Naive thymus-derived CD4-positive, alpha-beta T cell (primary cell): ENCODE results near the gene NR1H3. TPM values are rescaled to one million over a fixed set of nuclear protein-coding genes. Genes with fewer than 3 reads are reported as not detected.
"Not testable (repeated sequence)": the region's sequence is repeated elsewhere in the genome, so short reads cannot be mapped to it uniquely, and the experiment has no call there.

Experiments used
- ATAC-seq: fragments of 150-1000 bp; cut with Tn5 transposase; 2 replicates; pipeline ENCODE4 v1.10.0; 2021; ENCODE audit warnings: mild to moderate bottlenecking, moderate library complexity
- CTCF ChIA-PET: fragments of 350-600 bp; sonication (Branson Sonifier 250); formaldehyde crosslinking; loops from one replicate; lab custom pipeline; 2021; ENCODE audit warnings: antibody characterized with exemption; lab: Charles Lee
- POLR2A ChIA-PET: fragments of 350-600 bp; sonication (Branson Sonifier 250); formaldehyde crosslinking; loops from one replicate; lab custom pipeline; 2021; ENCODE audit warnings: antibody characterized with exemption, inconsistent platforms; lab: Charles Lee
- DNase-seq, 9 donors: peaks; one replicate each; pipeline versions ENCODE4 v3.0.0 to v3.0.0-alpha.2; 2020 to 2022; ENCODE audit warnings: mixed read lengths in 1 of 9
- H3K27ac ChIP-seq: one replicate; pipeline ENCODE4 v1.7.0; 2013; ENCODE audit warnings: mild to moderate bottlenecking, low read depth, low read length, moderate library complexity
- H3K27me3 ChIP-seq, 2 donors: one replicate each; pipeline ENCODE4 v1.7.0; 2013; ENCODE audit warnings: low read length in 2 of 2, mild to moderate bottlenecking in 2 of 2, moderate library complexity in 2 of 2; ENCODE audit not compliant: control insufficient read depth in 2 of 2, insufficient read depth in 2 of 2
- H3K36me3 ChIP-seq, 3 experiments: 1 replicate in 2 of 3; 2 replicates in 1 of 3; pipeline ENCODE4 v1.7.0; 2013; ENCODE audit warnings: low read length in 3 of 3, mild to moderate bottlenecking in 3 of 3, moderate library complexity in 1 of 3; ENCODE audit not compliant: insufficient read depth in 3 of 3, control insufficient read depth in 2 of 3
- H3K4me1 ChIP-seq, 2 donors: one replicate each; pipeline ENCODE4 v1.7.0; 2013; ENCODE audit warnings: low read length in 2 of 2, mild to moderate bottlenecking in 2 of 2, moderate library complexity in 1 of 2; ENCODE audit not compliant: control insufficient read depth in 2 of 2, insufficient read depth in 2 of 2
- H3K4me3 ChIP-seq: 2 replicates; pipeline ENCODE4 v1.7.0; 2013; ENCODE audit warnings: mild to moderate bottlenecking, low read length
- H3K9me3 ChIP-seq, 3 experiments: 1 replicate in 2 of 3; 2 replicates in 1 of 3; pipeline ENCODE4 v1.7.0; 2013; ENCODE audit warnings: low read length in 3 of 3; ENCODE audit not compliant: control insufficient read depth in 2 of 3
- H3K27ac Mint-ChIP-seq, 9 donors: one replicate each; pipeline ENCODE4 v1.8.0; 2020 to 2022; ENCODE audit warnings: mixed read lengths in 9 of 9, mild to moderate bottlenecking in 8 of 9, moderate library complexity in 5 of 9, inconsistent platforms in 2 of 9
- H3K27me3 Mint-ChIP-seq, 5 donors: one replicate each; pipeline ENCODE4 v1.8.0; 2021 to 2022; ENCODE audit warnings: mixed read lengths in 5 of 5, mild to moderate bottlenecking in 1 of 5
- H3K36me3 Mint-ChIP-seq, 5 donors: one replicate each; pipeline ENCODE4 v1.8.0; 2020 to 2022; ENCODE audit warnings: mixed read lengths in 5 of 5, mild to moderate bottlenecking in 3 of 5, inconsistent platforms in 1 of 5
- H3K4me1 Mint-ChIP-seq, 7 donors: one replicate each; pipeline ENCODE4 v1.8.0; 2020 to 2022; ENCODE audit warnings: mixed read lengths in 7 of 7, mild to moderate bottlenecking in 3 of 7, inconsistent platforms in 1 of 7
- H3K4me3 Mint-ChIP-seq, 10 donors: one replicate each; pipeline ENCODE4 v1.8.0; 2020 to 2022; ENCODE audit warnings: mild to moderate bottlenecking in 10 of 10, mixed read lengths in 10 of 10, moderate library complexity in 6 of 10, inconsistent platforms in 2 of 10
- H3K9me3 Mint-ChIP-seq, 11 donors: one replicate each; pipeline ENCODE4 v1.8.0; 2020 to 2022; ENCODE audit warnings: mixed read lengths in 11 of 11, mild to moderate bottlenecking in 4 of 11, inconsistent platforms in 1 of 11, moderate library complexity in 1 of 11
- intact Hi-C, 2 donors: fragments of 100-400 bp; cut with micrococcal nuclease; formaldehyde crosslinking; loops; one replicate each; pipeline ENCODE4 v1.15.1; 2023
- polyA plus RNA-seq, 2 donors: library from polyadenylated mRNA; unstranded; fragments of 300-500 nt; fragmentation: Illumina TruSeq; gene quantifications; one replicate each; pipeline ENCODE4 v1.2.3, GENCODE V29; 2021
- total RNA-seq, 6 experiments: library from RNA in 5 of 6; stranded (reverse) in 5 of 6; gene quantifications; 1 replicate in 5 of 6; 2 replicates in 1 of 6; pipeline ENCODE4 v1.2.3 and lab custom pipeline; 2021 to 2026

The NR1H3 gene
- 10 to 100 TPM in 3 of 5 experiments, 1 to 10 TPM in 2; 3.7 to 19.4 (median 10.6) TPM for total RNA-seq
- polyA plus RNA-seq: 1 to 10 TPM; 5.2 to 8.3 TPM
- total RNA-seq (lab: John Stamatoyannopoulos, UW): 2.6 reads per million, percentile 13 among the genes with 10 or more reads in this experiment

DNA sequence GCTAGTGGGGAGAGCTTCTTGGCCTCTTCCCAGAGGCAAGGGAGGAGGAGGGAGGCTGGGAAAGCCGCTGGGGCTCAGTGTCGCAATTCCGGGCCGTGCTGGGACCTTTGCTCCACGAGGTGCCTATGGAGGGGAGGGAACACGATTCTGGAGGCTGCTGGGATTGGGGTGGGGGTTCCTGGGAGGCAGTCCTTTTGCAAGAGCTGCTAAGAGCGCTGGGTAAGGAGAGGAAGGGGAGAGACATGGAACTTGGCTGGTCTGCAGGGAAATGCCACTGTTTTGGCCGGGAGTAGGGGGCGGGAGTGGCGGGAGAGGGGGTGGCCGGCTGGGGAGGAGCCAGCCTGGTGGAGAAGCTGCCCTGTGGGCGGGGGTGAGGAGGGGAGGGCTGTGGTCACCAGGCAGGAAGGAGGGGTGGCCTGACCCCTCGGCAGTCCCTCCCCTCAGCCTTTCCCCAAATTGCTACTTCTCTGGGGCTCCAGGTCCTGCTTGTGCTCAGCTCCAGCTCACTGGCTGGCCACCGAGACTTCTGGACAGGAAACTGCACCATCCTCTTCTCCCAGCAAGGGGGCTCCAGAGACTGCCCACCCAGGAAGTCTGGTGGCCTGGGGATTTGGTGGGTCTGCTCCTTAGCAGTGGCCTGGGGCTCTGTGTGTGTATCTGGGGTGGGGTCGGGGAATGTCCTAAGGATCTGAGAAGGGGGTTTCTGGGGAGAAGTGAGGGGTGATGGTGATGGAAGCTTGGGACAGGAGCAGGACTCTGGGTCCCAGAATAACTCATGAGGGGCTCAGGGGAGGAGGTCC, at the start of gene NR1H3:
Gene NR1H3 (plus strand): TSS at position 480 of the 800 bp plus-strand sequence. CDS start 1,221 bp downstream, outside the sequence.
- no peaks in the 10 kb centered on the region for H3K27me3 ChIP-seq
- DNase-seq: no peak
- H3K4me3 Mint-ChIP-seq: no peak within 1 kb of the TSS
- no peaks in the 10 kb centered on the region for H3K27me3 Mint-ChIP-seq
- no peaks in the 10 kb centered on the region for H3K9me3 Mint-ChIP-seq
- peaks cover 0 to 11% of the 10 kb centered on the region in 2 donors for H3K4me1 ChIP-seq
- H3K4me3 ChIP-seq: no peak within 1 kb of the TSS
- CTCF ChIA-PET: no interaction called here
- peak within 1 kb of the TSS in 4 of 9 donors; percentile 15 to 65 (median 33) for H3K27ac Mint-ChIP-seq
- H3K36me3 ChIP-seq: no peaks in the 10 kb centered on the region
- H3K36me3 Mint-ChIP-seq: no peaks in the 10 kb centered on the region
- peaks cover 11 to 22% (median 18%) of the 10 kb centered on the region in 7 donors for H3K4me1 Mint-ChIP-seq
- intact Hi-C loops: no loop called here
- POLR2A ChIA-PET: interaction anchor here (0.6 to 2.8 kb wide), 5 partner anchors 9 to 147 kb away, joined by 3 to 20 read pairs (median 3); partner anchors contain the start of genes ACP2 and DDB2
- no peaks in the 10 kb centered on the region for H3K9me3 ChIP-seq
- ATAC-seq: peak; percentile 44
- no peak within 1 kb of the TSS for H3K27ac ChIP-seq

- ATAC-seq, H3K4me3 ChIP-seq, POLR2A ChIA-PET, H3K4me1 ChIP-seq, H3K4me3 Mint-ChIP-seq, DNase-seq, H3K9me3 ChIP-seq, H3K9me3 Mint-ChIP-seq, intact Hi-C loops, H3K27ac ChIP-seq, H3K27me3 ChIP-seq, CTCF ChIA-PET, H3K4me1 Mint-ChIP-seq, H3K36me3 Mint-ChIP-seq, H3K27ac Mint-ChIP-seq, H3K36me3 ChIP-seq: not testable (repeated sequence)
- peaks cover 0 to 11% (median 0%) of the 10 kb centered on the region in 5 donors for H3K27me3 Mint-ChIP-seq
Observed at GRCh38 chr11:47208008-47208552, 49.7 kb upstream of the NR1H3 start.

DNA sequence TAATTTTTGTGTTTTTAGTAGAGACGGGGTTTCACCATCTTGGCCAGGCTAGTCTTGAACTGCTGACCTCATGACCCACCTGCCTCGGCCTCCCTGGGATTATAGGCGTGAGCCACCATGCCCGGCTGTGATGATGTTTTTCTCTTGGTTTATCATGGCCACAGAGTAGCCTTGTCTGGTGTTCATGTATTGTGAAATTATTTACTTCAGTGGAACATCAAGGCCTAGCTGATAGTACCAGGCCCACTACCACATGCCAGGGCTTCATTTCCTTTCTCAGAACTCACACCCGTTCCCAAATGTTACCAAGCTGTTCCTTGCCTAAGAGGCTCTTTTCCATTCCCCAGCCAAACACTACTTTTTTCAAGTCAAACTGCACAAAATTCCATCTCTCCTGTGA, 49.2 kb upstream of the NR1H3 start:
- no peak overlapping the region for H3K4me3 ChIP-seq
- Mint-ChIP-seq H3K36me3 (no peaks in the 10 kb centered on the region), H3K4me3 (no peak overlapping the region), H3K4me1 (peaks cover 0 to 3% (median 0%) of the 10 kb centered on the region in 7 donors), H3K27me3 (peaks cover 0 to 11% (median 0%) of the 10 kb centered on the region in 5 donors), H3K27ac (no peak overlapping the region), H3K9me3 (no peaks in the 10 kb centered on the region)
- H3K4me1 ChIP-seq: no peaks in the 10 kb centered on the region
- CTCF ChIA-PET: no interaction called here
- H3K27me3 ChIP-seq: no peaks in the 10 kb centered on the region
- H3K27ac ChIP-seq: no peak overlapping the region
- H3K9me3 ChIP-seq: no peaks in the 10 kb centered on the region
- POLR2A ChIA-PET: interaction anchor here (0.9 kb wide), 1 partner anchor 24 kb away, joined by 3 read pairs; no protein-coding TSS in a partner anchor
- ATAC-seq (no peak), DNase-seq (no peak)
- H3K36me3 ChIP-seq: no peaks in the 10 kb centered on the region
- intact Hi-C loops: no loop called here

- Mint-ChIP-seq H3K27me3 (no peaks in the 10 kb centered on the region), H3K4me1 (peaks cover 19 to 32% (median 25%) of the 10 kb centered on the region in 7 donors), H3K4me3 (peak overlapping the region in 2 of 10 donors; percentile 51 to 92), H3K9me3 (no peaks in the 10 kb centered on the region), H3K27ac (peak overlapping the region in 1 of 9 donors; percentile 38), H3K36me3 (peaks cover 2 to 23% (median 8%) of the 10 kb centered on the region in 5 donors)
- no peak overlapping the region for H3K4me3 ChIP-seq
- peaks cover 0 to 2% (median 0%) of the 10 kb centered on the region in 3 experiments for H3K36me3 ChIP-seq
- ATAC-seq (no peak), DNase-seq (no peak)
- no peaks in the 10 kb centered on the region for H3K9me3 ChIP-seq
- H3K27me3 ChIP-seq: no peaks in the 10 kb centered on the region
- POLR2A ChIA-PET: no interaction called here
- no peak overlapping the region for H3K27ac ChIP-seq
- H3K4me1 ChIP-seq: peaks cover 3 to 20% of the 10 kb centered on the region in 2 donors
- CTCF ChIA-PET: interaction anchor here (1.3 kb wide), 1 partner anchor 60 kb away, joined by 3 read pairs; no protein-coding TSS in a partner anchor
- intact Hi-C loops: loop anchor here (10.0 kb wide), 2 partner anchors 192 to 598 kb away; partner anchors contain the start of genes ATG13 (in 1 of the 2), HARBI1 (in 1 of the 2) and SLC39A13 (in 1 of the 2)
Observed at GRCh38 chr11:47212938-47213337, 44.9 kb upstream of the NR1H3 start.

DNA sequence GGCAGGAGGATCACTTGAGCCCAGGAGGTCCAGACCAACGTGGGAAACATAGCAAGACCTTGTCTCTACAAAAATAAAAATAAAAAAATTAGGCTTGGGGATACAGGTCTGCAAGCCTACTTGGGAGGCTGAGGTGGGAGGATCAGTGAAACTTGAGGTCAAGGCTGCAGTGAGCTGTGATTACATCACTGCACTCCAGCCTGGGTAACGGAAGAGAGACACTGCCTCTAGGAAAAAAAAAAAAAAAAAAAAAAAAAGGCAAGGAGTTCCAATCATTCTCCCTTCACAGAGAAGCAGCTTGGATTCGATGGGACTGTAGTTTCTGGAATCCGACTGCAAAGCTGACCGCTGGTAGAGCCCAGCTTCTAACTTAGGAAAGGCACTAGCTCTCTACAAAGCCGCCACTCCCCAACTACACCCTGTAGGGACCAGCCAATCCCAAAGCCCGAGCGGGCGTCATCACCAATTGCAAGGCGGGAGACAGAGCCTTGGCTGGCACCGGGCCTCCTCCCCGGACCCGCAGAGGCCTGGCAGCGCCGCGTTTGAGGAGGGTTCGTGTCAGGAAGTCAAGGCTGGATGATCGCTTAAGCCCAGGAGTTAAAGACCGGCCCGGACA, 43.7 kb upstream of the NR1H3 start:
- CTCF ChIA-PET: interaction anchor here (0.6 to 3.1 kb wide), 9 partner anchors 20 to 399 kb away, joined by 3 to 15 read pairs (median 7); partner anchors contain the start of genes ACP2 and ARFGAP2
- H3K4me3 Mint-ChIP-seq: peak overlapping the region; percentile 92 to 100 (median 96)

More for the DNA sequence above, 43.7 kb upstream of the NR1H3 start:
- Mint-ChIP-seq H3K36me3 (peaks cover 8 to 30% (median 14%) of the 10 kb centered on the region in 5 donors), H3K9me3 (no peaks in the 10 kb centered on the region), H3K4me1 (peaks cover 26 to 39% (median 32%) of the 10 kb centered on the region in 7 donors), H3K27ac (peak overlapping the region; percentile 96 to 100 (median 99)), H3K27me3 (no peaks in the 10 kb centered on the region)
- peaks cover 0 to 9% (median 0%) of the 10 kb centered on the region in 3 experiments for H3K36me3 ChIP-seq
- peak overlapping the region; percentile 85 for H3K27ac ChIP-seq
- ATAC-seq (peak; percentile 86), DNase-seq (peak; percentile 64 to 85 (median 76))
- H3K27me3 ChIP-seq: no peaks in the 10 kb centered on the region
- POLR2A ChIA-PET: interaction anchor here (0.7 to 3.4 kb wide), 15 partner anchors 21 to 634 kb away, joined by 3 to 63 read pairs (median 9); partner anchors contain the start of genes ACP2, ARFGAP2, MADD and NR1H3
- intact Hi-C loops: loop anchor here (1.0 to 10.0 kb wide), 13 partner anchors 28 to 599 kb away; partner anchors contain the start of genes SLC39A13 (in 2 of the 2), ACP2 (in 1 of the 2), ATG13 (in 1 of the 2) and CKAP5 (in 1 of the 2)
- peak overlapping the region; percentile 89 for H3K4me3 ChIP-seq
- H3K4me1 ChIP-seq: peaks cover 3 to 21% of the 10 kb centered on the region in 2 donors
- H3K9me3 ChIP-seq: no peaks in the 10 kb centered on the region
